Measurements from ENCODE around the gene AKT1S1. TPM values are rescaled to one million over a fixed set of nuclear protein-coding genes. Genes with fewer than 3 reads are reported as not detected.

AKT1S1 gene
- total and polyA plus RNA-seq, 3 donors from 2014 or later = 35.0 to 42.8 (median 35.7) TPM

DNA sequence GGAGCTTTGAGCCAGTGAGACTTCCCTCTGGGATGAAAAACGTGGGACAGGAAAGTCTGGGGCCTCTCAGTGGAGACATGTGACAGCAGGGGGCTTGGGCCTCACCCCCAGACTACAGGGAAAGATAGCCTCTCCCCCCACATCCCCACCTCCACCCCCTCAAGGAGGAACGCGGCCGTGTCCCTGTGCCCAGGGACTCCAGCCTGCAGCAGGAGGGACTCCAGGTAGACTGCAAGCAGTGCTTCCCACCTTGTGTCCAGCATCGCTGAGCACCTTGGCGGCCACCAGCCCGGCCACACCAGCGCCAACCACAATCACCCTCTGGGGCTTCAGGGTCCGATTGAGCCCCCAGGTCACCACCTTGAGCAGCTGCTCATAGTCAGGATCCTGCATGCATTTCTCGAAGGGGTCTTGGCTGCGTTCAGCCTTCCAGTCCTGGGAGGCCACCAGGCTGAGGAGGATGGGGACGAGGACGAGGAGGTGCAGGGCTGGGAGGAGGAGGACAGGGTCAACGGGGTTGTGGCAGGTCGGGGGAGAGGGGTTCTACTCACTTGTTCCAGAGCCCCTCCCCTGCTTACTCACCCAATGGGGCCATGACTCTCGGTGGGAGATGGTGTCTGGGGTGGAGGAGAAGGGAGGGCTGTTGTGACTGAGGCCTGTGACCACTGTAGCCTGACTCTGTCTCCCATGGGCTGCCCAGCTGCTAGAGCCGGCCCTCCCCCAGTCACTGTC is 18.6 kb upstream of the AKT1S1 start:
- no peaks in the 10 kb centered on the region for H3K36me3 ChIP-seq (ENCODE audit: low read depth, missing control alignments)
- H3K9me3 ChIP-seq = no peaks in the 10 kb centered on the region
- no peak for TF ChIP-seq POLR2A (IDR thresholded peaks at IDR 0.05)
- TF ChIP-seq, protein P1, sequence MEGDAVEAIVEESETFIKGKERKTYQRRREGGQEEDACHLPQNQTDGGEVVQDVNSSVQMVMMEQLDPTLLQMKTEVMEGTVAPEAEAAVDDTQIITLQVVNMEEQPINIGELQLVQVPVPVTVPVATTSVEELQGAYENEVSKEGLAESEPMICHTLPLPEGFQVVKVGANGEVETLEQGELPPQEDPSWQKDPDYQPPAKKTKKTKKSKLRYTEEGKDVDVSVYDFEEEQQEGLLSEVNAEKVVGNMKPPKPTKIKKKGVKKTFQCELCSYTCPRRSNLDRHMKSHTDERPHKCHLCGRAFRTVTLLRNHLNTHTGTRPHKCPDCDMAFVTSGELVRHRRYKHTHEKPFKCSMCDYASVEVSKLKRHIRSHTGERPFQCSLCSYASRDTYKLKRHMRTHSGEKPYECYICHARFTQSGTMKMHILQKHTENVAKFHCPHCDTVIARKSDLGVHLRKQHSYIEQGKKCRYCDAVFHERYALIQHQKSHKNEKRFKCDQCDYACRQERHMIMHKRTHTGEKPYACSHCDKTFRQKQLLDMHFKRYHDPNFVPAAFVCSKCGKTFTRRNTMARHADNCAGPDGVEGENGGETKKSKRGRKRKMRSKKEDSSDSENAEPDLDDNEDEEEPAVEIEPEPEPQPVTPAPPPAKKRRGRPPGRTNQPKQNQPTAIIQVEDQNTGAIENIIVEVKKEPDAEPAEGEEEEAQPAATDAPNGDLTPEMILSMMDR (IDR thresholded peaks at IDR 0.05) = no peak
- H3K27ac ChIP-seq = no peak overlapping the region
- no peaks in the 10 kb centered on the region for H3K4me1 ChIP-seq
- intact Hi-C loops (cut with DNase I; ENCODE audit: low total_unique reads) = no loop called here
- DNase-seq = no peak
- H3K4me3 ChIP-seq = no peak overlapping the region
- H3K27me3 ChIP-seq = no peaks in the 10 kb centered on the region
- WGBS, 2 donors = 78 to 87% methylated on average over 15 of the region's 17 CpGs

DNA sequence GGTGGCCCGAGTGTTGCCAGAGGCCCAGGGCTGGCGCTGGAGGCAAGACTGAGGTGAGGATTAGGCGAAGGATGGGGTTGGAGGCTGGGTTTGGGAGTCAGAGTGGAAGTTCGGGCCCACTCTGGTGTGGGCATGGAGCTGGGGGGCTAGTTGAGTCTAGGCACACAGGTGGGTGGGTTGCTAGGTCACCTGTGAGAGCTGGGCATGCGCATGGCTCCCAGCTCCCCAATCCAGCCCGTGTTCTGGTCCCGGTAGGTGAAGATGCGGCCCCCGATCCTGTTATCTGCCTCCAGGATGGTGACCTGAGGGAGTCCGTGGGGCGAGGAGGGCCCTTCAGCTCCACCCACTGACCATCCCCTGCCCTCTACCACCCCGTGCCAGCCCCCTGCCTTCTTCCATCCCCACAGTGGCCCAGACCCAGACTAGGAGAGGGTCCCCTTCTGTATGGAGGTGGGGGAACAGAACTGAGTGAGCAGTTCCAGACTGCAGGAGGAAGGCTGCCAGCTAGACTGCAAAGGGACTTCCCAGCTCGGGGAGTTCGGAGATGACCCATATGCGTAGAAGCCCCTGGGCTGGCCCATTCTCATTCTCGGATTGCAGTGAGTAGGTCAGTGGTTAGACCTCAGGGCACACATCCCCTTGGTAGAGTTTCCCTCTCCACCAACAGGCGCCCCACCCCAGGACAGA is 17.9 kb upstream of the AKT1S1 start:
- TF ChIP-seq, protein P1 (IDR thresholded peaks at IDR 0.05) = no peak
- TF ChIP-seq POLR2A (IDR thresholded peaks at IDR 0.05) = no peak
- 80 to 89% methylated on average over 5 to 17 of the region's 17 CpGs for WGBS, 2 donors
- intact Hi-C loops (cut with DNase I; ENCODE audit: low total_unique reads) = no loop called here
- no peak for DNase-seq
- H3K4me3 ChIP-seq = no peak overlapping the region
- H3K9me3 ChIP-seq = no peaks in the 10 kb centered on the region
- no peaks in the 10 kb centered on the region for H3K4me1 ChIP-seq
- no peak overlapping the region for H3K27ac ChIP-seq
- H3K36me3 ChIP-seq (ENCODE audit: low read depth, missing control alignments) = no peaks in the 10 kb centered on the region
- H3K27me3 ChIP-seq = no peaks in the 10 kb centered on the region

DNA sequence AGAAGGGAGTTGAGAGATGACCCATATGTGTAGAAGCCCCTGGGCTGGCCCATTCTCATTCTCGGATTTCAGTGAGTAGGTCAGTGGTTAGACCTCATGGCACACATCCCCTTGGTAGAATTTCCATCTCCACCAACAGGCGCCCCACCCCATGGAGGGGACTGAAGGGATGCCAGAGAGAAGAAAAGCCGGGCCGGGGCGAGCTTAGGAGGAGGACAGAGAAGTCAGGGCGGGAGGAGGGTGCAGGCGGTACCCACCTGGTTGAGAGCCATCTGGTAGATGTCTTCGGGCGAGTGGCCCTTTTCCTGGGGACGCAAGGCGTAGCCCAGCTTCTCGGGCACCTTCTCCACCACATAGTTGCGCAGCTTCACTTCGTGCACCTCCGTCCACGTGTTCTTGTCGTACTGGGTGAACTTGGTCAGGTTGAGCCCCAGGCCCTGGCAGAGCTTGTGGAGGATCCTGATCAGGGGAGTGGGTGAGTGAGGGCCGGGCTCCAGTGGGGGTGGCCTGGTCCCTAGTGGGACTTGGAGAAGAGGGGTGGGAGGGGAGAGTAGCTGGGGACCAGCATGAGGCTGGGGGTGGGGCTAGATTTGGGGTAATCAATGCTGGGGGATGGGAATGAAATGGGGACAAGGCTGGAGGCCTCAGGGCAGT is 17.0 kb upstream of the AKT1S1 start:
- TF ChIP-seq POLR2A (IDR thresholded peaks at IDR 0.05) = no peak
- TF ChIP-seq, protein P1 (IDR thresholded peaks at IDR 0.05) = no peak
- WGBS, 2 donors = 95% methylated on average over 18 of the region's 18 CpGs
- no peak for DNase-seq
- intact Hi-C loops (cut with DNase I; ENCODE audit: low total_unique reads) = no loop called here
- Histone ChIP-seq H3K9me3 (no peaks in the 10 kb centered on the region), H3K4me1 (no peaks in the 10 kb centered on the region), H3K36me3 (ENCODE audit: low read depth, missing control alignments) (no peaks in the 10 kb centered on the region), H3K27me3 (no peaks in the 10 kb centered on the region), H3K4me3 (no peak overlapping the region), H3K27ac (no peak overlapping the region)

DNA sequence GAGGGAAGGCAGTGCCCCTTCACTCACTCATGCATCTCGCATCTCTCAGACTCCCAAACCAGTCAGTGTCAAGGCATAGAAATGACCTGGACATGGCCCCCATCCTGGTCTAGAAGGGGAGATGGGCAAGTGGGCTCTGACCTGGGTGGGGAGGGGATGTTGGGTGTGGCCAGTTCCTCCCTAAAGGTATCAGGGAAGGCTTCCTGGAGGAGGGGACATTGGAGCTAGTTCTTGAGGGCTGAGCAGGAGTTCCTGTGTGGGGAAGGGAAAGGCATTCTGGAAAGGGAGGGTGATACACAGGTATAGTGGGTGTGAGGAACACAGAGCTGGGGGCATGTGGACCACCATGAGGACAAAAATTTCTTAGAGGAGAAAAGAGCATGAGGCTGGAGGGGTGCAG is 15.6 kb upstream of the AKT1S1 start:
- no peak for TF ChIP-seq POLR2A (IDR thresholded peaks at IDR 0.05)
- TF ChIP-seq, protein P1 (IDR thresholded peaks at IDR 0.05) = no peak
- intact Hi-C loops (cut with DNase I; ENCODE audit: low total_unique reads) = no loop called here
- Histone ChIP-seq H3K4me3 (no peak overlapping the region), H3K27me3 (no peaks in the 10 kb centered on the region), H3K9me3 (no peaks in the 10 kb centered on the region), H3K36me3 (ENCODE audit: low read depth, missing control alignments) (no peaks in the 10 kb centered on the region), H3K27ac (no peak overlapping the region), H3K4me1 (no peaks in the 10 kb centered on the region)
- no peak for DNase-seq
- WGBS, 2 donors = 88 to 93% methylated on average over 1 of the region's 1 CpG
